NOMO-1 treated with dmso at 0.1 percent for 144 hours (cell line): ENCODE measurements around the gene MPDU1.
A peak's percentile ranks its signal among the peaks of the same experiment; 100 is the strongest.
"Not testable (repeated sequence)": the region's sequence is repeated elsewhere in the genome, so short reads cannot be mapped to it uniquely, and the experiment has no call there.

ENCODE experiments used
- DNase-seq: peaks from one replicate; lab custom pipeline; 2025; ENCODE audit not compliant: unreplicated experiment; lab: John Stamatoyannopoulos, UW

The MPDU1 gene

DNA sequence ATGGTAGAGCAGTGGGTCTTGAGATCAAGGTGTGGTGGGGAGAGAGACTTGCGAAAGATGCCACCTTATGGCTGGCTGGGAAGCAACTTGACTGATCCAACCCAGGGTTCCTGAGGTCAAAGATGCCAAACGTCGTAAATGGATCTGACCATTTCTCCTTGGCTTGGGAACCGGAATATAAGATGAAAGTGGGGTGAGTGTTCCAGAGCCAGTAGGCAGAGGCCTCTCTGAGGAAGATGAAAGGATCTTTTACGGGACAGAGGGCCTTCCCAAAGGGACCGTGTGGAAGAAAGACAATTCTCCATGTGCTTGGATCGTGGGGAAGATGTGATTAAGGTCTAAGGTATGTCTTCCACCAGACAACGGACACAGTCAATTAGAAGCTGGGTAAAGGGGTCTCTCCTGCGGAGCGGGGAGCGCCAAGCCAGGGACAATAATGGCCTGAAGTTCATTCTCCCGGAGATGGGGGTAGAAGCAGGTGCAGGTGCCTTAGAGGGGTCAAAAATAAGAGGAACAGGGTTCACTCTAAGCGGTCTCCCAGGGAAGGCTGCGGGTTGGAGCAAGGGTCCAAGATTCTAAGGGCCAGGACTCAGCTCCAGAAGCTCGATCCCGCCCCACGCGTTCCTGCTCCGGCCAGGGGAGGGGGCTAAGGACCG lies 30.2 kb downstream of the MPDU1 start:
- DNase-seq = no peak

DNA sequence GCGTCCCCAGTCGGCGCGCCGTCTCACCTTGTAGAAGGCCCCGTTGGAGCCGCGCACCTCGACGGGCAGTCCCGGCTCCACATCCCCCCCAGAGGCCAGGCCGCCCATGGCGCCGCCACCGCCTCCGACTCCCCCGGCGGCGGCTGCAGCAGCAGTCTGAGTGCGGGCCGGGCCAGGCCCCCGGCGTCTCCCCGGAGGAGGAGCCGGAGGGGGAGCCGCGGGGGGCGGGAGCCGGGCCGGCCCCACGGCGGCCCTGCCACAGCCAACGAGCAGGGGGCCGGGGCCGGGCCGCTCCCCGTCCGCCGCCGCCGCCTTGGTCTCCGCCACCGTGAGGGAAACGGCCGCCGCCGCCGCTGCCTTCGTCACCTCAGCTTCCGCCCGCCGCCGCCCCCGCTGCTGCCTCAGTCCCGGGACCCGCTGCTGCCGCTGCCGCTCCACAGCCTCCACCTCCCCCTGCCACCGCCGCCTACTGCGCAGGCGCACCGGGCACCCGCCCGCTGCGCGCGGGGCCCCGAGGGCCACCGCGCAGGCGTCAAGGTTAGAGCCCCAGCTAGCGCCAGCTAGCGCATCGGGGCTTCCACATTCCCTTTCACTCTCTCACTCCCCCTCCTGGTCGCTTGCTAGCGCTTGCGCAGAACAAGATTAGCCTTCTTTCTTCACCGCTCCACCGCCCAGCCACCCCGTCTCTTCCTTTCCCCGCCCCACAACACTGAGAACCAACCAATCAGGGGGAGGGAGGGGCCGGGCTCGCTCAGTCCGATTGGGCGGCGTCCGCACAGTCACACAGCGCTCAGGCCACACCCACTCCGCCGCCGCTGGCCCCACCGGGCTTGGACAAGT lies 31.0 kb downstream of the MPDU1 start, which contains the start of gene FXR2:
TSS of gene FXR2 (minus strand) at position 473 of the 840 bp plus-strand sequence. CDS start at position 108, 365 bp downstream.
- DNase-seq = peak; percentile 100

DNA sequence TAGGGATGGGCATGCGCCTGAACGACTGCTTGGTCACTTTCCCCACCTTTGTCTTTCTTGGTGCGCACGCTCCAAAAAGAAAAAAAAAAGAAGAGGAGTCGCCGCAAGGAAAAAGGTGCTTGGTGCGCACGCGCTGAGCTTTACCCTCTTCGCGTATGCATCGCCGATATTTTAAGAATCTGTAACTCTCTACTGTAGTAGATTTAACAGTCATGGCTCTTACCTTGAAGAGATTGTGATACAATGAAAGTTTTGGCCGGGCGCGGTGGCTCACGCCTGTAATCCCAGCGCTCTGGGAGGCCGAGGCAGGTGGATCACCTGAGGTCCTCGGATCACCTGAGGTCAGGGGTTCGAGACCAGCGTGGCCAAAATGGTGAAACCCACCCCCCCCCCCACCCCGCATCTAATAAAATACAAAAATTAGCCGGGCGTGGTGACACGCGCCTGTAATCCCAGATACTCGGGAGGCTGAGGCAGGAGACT lies 31.7 kb downstream of the MPDU1 start:
- DNase-seq = no peak

DNA sequence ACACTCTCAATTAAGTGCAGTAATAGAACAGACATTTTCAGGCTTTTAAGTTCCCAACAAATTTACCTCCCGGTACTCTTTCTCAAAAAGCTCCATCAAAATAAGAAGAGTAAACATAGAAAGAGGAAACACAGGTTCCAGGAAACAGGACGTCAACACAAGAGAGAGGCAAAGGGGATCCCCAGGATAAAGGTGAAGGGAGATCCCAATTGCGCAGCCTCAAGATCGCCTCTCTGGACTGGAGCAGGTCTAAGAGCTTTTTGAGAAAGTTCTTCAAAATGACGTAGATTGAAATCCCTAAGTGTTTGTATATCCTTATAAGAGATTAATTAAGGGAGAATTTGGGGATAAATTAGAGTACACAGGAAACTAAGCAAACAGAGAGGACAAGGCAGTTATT lies 35.0 kb downstream of the MPDU1 start:
- no peak for DNase-seq

DNA sequence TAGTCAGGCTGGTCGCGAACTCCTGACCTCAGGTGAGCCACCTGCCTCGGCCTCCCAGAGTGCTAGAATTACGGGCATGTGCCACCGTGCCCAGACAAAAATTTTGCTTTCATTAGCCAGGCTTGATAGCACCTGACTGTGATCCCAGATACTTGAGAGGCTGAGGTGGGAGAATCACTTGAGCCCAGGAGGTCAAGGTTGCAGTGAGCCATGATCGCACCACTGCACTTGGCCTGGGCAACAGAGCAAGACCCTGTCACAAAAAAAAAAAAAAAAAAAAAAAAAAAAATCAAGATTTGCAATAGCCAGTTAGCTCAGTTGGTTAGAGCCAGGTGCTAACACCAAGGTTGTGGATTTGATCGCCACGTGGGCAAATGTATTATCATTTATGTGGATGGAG lies 37.2 kb downstream of the MPDU1 start:
- no peak for DNase-seq

DNA sequence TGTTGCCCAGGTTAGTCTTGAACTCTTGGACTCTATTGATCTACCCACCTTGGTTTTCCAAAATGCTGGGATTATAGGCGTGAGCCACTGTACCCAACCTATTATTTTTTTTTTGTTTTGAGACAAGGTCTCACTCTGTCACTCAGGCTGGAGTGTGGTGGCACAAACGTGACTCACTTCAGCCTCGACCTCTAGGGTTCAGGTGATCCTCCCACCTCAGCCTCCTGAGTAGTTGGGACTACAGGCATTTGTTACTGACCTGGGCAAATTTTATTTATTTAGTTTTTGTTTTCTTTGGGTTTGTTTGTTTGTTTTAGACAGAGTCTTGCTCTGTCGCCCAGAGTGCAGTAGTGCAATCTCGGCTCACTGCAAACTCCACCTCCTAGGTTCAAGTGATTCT lies 40.0 kb downstream of the MPDU1 start:
- no peak for DNase-seq

DNA sequence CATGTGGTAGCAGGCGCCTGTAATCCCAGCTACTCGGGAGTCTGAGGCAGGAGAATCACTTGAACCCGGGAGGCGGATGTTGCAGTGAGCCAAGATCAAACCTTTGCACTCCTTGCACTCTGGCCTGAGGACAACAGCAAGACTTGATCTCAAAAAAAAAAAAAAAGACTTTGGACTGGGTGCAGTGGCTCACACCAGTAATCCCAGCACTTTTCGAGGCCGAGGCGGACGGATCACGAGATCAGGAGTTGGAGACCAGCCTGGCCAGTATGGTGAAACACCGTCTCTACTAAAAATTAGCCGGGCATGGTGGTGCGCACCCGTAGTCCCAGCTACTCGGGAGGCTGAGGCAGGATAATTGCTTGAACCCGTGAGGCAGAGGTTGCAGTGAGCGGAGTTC lies 42.1 kb downstream of the MPDU1 start:
- DNase-seq = not testable (repeated sequence)

DNA sequence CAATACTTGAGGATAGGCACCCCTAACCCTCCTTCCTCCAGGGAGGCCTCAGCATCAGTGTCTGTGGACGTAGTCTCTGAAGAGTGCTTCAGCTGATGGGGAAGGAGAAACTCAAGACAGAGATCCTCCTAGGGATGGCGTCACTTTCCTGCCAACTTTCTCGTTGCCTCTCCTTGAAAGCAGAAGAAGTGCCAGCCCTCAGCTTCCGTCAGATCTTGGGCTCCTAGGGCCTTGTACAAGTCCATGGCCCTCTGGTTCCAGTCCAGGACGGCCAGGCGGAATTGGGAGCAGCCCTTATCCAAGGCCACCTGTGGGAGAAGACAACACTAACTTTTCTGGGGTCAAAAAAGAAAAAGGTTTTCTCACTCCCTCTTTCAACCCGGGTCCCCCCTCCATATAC lies 42.7 kb downstream of the MPDU1 start:
- DNase-seq = no peak

DNA sequence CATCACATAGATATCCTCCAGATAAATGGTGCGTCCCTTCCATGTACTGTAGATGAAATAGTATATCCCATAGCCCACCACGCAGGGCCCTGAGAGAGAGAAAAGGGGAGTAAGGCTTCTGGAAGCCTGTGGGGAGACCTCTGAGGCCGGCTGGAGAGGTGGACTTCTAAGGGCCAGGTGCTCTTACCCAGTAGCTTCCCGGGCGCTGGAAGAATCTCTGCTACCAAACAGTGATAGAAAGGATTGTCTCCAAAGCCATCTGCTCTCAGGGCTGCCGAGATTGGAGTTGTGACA lies 43.3 kb downstream of the MPDU1 start:
- DNase-seq = no peak

DNA sequence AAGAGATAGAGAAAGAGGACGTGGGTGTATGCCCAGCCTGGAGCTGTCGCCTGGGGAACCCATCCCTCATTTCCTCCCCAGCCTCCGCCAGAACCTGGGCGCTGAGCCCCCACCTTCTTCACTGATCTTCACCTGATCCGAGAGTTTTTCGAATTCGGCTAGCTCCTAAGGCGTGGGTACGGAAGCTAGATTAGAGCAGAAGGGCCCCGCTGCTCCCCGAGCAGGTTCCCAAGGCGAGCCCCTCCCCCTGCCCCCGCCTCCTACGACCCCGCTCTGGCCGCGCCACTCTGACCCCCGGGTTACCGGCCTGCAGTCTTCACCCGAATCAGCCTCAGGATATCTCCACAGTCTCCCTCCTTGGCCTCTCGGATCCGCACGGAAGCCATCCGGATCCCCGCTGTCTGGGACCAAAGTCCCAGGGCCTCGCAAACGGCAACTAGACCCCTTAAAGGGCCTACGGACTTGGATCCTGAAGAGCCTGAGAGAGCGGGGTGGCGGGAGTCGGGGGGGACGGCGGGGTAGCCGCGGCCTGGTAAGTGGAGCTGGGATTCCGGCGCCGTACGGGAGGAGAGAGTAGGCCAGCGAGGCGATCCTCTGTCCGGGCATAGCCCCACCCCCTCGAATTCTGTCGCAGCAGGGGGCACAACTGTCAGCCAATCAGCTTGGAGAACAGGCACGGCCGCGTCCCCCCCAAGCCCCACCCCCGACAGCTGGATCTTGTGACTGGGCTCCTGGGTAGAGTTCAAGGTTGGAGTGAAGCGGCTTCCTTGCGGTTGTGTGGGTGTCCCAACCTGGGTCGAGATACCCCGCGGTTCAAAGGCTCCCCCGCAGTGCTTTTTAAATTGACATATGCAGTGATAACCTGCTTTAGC lies 43.8 kb downstream of the MPDU1 start, which contains the start of gene SAT2:
TSS of gene SAT2 (minus strand) at position 572 of the 872 bp plus-strand sequence. CDS start at position 386, 186 bp downstream.
- DNase-seq = peak; percentile 84

DNA sequence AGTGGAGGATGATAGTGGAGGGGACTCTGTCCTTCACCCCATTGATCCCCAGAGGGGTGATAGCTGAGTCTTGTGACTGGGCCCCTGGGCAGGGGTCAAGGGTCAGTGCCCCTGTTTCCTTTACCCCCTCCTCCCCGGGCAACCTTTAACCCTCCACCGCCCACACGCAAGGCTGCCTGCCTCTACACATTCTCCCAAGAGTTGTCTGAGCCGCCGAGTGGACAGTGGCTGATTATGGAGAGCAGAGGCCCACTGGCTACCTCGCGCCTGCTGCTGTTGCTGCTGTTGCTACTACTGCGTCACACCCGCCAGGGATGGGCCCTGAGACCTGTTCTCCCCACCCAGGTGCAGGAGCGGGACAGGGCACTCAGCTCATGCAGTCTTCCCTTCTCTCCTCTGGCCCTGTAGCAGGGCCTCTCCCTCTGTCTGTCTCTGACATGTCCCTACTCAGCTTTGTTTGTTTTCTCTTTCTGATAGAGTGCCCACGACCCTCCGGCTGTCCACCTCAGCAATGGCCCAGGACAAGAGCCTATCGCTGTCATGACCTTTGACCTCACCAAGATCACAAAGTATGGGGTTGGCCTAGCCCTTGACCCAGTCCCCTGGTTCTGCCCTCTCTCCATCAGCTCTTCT lies 46.4 kb downstream of the MPDU1 start, which contains the start of gene SHBG:
TSS of gene SHBG (plus strand) at position 197 of the 633 bp plus-strand sequence. CDS start at position 235, 38 bp downstream.
- DNase-seq = no peak

DNA sequence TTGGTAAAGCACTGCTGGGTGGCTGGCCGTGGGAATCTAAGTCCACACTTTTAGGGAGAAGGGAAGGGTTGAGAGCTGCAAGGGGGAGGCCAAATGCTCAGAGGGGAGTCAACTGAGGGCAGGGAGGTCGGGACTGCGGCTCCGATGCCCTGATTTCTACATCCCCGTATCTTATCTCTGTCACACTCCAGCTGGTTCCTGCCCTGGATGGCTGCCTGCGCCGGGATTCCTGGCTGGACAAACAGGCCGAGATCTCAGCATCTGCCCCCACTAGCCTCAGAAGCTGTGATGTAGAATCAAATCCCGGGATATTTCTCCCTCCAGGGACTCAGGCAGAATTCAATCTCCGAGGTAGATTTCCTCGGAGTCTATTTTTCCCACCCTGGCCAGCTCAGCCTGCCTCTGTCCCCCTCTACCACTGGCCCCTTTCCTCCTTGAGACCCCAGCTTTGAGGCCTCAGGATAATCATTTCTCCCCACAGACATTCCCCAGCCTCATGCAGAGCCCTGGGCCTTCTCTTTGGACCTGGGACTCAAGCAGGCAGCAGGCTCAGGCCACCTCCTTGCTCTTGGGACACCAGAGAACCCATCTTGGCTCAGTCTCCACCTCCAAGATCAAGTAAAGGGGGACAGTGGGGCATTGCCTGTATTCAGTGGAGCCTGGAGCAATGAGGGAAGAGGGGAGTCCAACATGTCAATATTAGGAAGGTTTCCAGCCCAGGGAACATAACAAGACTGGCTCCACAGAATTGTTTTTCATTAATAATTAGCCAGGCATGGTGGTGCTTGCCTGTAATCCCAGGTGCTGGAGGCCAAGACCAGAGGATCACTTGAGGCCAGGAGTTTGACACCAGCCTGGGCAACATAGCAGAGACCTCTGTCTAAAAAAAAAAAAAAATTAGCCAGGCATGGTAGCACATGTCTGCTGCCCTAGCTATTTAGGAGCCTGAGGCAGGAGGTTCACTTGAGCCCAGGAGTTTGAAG lies 48.0 kb downstream of the MPDU1 start:
- DNase-seq = no peak

DNA sequence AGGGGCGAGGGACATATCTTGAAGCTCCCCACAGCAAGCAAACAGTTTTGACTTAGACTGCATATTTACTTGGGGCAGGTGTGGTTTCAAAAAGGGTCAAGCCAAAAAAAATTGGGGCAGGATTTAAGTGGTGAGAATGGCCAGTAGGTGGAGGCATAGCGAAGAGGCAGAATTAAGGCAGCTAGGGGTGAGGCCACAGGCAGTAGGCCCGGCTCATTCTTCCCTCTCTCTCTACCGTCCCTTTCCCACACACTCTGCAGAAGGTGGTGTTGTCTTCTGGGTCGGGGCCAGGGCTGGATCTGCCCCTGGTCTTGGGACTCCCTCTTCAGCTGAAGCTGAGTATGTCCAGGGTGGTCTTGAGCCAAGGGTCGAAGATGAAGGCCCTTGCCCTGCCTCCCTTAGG lies 48.8 kb downstream of the MPDU1 start:
- DNase-seq = peak; percentile 61

DNA sequence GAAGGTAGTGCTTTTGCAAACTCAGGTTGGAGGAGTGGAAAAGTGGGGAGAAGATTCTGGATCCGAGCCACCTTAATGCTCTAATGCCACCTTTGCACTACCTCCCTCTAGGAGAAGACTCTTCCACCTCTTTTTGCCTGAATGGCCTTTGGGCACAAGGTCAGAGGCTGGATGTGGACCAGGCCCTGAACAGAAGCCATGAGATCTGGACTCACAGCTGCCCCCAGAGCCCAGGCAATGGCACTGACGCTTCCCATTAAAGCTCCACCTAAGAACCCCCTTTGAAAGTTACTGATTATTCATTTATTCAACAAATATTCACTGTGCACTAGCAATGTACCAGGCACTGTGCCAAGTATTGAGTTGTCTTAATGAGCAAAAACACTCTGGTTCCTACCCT lies 49.4 kb downstream of the MPDU1 start:
- DNase-seq = no peak

DNA sequence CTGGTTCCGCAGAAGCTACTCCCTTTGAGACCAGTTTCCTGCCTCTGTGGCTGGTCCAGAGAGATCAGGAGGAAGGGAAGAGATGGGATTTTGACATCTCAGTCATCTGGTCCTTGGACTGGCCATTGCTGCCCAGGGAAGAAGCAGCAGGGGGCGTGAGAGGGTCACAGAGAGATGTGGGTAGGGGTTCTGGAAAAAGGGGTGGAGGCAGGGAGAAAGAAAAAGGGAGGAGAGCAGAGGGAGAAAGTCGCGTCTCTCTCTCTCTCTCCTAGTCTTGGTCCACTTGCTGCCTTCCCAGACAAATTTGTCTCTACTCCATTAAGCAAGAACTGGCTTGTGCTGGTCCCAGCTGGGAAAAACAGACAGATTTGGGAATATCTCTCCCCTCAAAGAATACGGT lies 50.7 kb downstream of the MPDU1 start:
- no peak for DNase-seq

DNA sequence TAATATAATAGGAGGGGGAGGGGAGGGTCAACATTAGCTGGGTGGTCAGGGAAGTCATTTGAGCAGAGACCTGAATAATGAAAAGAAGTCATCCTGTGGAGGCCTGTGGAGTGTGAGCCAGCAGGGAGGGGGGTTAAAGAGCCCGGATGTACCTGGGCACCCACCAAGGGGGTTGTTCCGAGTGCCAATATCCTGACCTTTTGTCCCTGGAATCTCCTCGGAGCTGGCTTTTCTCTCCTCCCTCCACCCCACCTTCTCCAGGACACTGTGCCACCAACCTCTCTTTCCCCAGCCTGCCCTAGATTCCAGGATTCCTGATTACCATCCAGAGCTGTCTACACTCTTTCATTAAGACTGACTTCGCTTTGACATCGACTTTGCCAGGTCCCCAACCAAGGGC lies 52.5 kb downstream of the MPDU1 start:
- no peak for DNase-seq
